A549 (cell line): ENCODE data around the gene UBE2U.

Experiments
- CTCF ChIP-seq: fragments of >200 bp; sonication (Bioruptor Twin); formaldehyde crosslinking; IDR thresholded peaks from 3 replicates; pipeline ENCODE4 v1.5.1; 2016
- E2F6 ChIP-seq: IDR thresholded peaks from 2 replicates; pipeline ENCODE4 v1.6.1; 2012; ENCODE audit warnings: low read depth, borderline replicate concordance
- EHF ChIP-seq: fragments of 250-450 bp; sonication (Bioruptor Pico); IDR thresholded peaks from 2 replicates; pipeline ENCODE4 v1.5.0; 2020; ENCODE audit warnings: mild to moderate bottlenecking
- EP300 ChIP-seq, 2 experiments: fragments of >200 bp; sonication (Bioruptor Twin); formaldehyde crosslinking; IDR thresholded peaks; 2 replicates in 1 of 2; 3 replicates in 1 of 2; pipeline ENCODE4 v1.6.1; 2016 to 2017
- HDAC2 ChIP-seq: fragments of 200-600 bp; sonication (generic); IDR thresholded peaks from 2 replicates; pipeline ENCODE4 v1.6.1; 2016
- JUNB ChIP-seq: fragments of >200 bp; sonication (Bioruptor Twin); formaldehyde crosslinking; IDR thresholded peaks from 2 replicates; pipeline ENCODE4 v1.6.1; 2016
- MAX ChIP-seq: IDR thresholded peaks from 2 replicates; pipeline ENCODE4 v1.6.1; 2012
- MAZ ChIP-seq: fragments of 150-350 bp; IDR thresholded peaks from 2 replicates; pipeline ENCODE4 v1.6.1; 2014; ENCODE audit warnings: antibody characterized with exemption, low read depth, low read length, borderline replicate concordance
- PHF8 ChIP-seq: fragments of 200-600 bp; sonication (generic); IDR thresholded peaks from 2 replicates; pipeline ENCODE4 v1.6.1; 2016; ENCODE audit warnings: low read depth, mild to moderate bottlenecking, antibody characterized with exemption, moderate library complexity, borderline replicate concordance
- POLR2A ChIP-seq: IDR thresholded peaks from 2 replicates; pipeline ENCODE4 v1.6.1; 2012; ENCODE audit warnings: mild to moderate bottlenecking, low read length
- RFX5 ChIP-seq: fragments of 450-650 bp; IDR thresholded peaks from 2 replicates; pipeline ENCODE4 v1.7.1; 2014; ENCODE audit warnings: antibody characterized with exemption, mild to moderate bottlenecking, moderate library complexity
- TP53 ChIP-seq: fragments of 250-450 bp; sonication (Bioruptor Pico); IDR thresholded peaks from 2 replicates; pipeline ENCODE4 v1.5.0; 2021; ENCODE audit warnings: mild to moderate bottlenecking, moderate library complexity

- TF ChIP-seq CTCF (no peak), E2F6 (no peak), PHF8 (no peak), POLR2A (no peak), TP53 (CRISPR knock-in tag) (no peak), EP300 (IDR thresholded peaks at IDR 0.05) (no peak), MAX (no peak), RFX5 (no peak), HDAC2 (no peak), EHF (no peak), JUNB (no peak), MAZ (no peak)
These were observed 40.6 kb upstream of the UBE2U start for GRCh38 chr1:64162804-64163203.
